A549 (cell line): ENCODE measurements around the gene DACH2. TPM values are rescaled to one million over a fixed set of nuclear protein-coding genes. Genes with fewer than 3 reads are reported as not detected.
A peak's percentile ranks its signal among the peaks of the same experiment; 100 is the strongest.

Experiments used
- ATAC-seq, 2 experiments: fragments of 200-7000 bp in 1 of 2; fragments of >200 bp in 1 of 2; cut with Nextera tagmentation in 1 of 2; cut with Tn5 transposase in 1 of 2; 3 replicates each; pipeline versions ENCODE4 v1.8.0 to v1.9.1; 2018 to 2020; ENCODE audit warnings: mild to moderate bottlenecking in 1 of 2, moderate library complexity in 1 of 2
- CTCF ChIA-PET: fragments of 300-600 bp; sonication (Branson Sonifier 250); formaldehyde crosslinking; extraction: SDS; loops from one replicate; lab custom pipeline; 2021; ENCODE audit warnings: antibody characterized with exemption, inconsistent platforms; lab: Yijun Ruan, JAX
- POLR2A ChIA-PET: fragments of 350-600 bp; formaldehyde crosslinking; extraction: SDS; loops from one replicate; lab custom pipeline; 2021; ENCODE audit warnings: antibody characterized with exemption, inconsistent platforms; lab: Yijun Ruan, JAX
- DNase-seq, 2 experiments: peaks; one replicate each; pipeline versions ENCODE4 v3.0.0 to v3.0.0-alpha.2; 2011 to 2016; ENCODE audit warnings: low read depth in 1 of 2, low spot score in 1 of 2
- FAIRE-seq: peaks from 2 replicates; lab custom pipeline; 2011; peaks lifted over from hg19 to GRCh38; lab: Jason Lieb, UNC
- H3K27ac ChIP-seq, 2 experiments: fragments of >200 bp; sonication (Bioruptor Twin); formaldehyde crosslinking; 3 replicates each; pipeline ENCODE4 v1.5.1; 2016 to 2017
- H3K4me1 ChIP-seq: fragments of >200 bp; sonication (Bioruptor Twin); formaldehyde crosslinking; 3 replicates; pipeline ENCODE4 v1.6.1; 2016
- H3K4me2 ChIP-seq: fragments of >200 bp; sonication (Bioruptor Twin); formaldehyde crosslinking; 3 replicates; pipeline ENCODE4 v1.6.1; 2016
- H3K4me3 ChIP-seq: fragments of >200 bp; sonication (Bioruptor Twin); formaldehyde crosslinking; 3 replicates; pipeline ENCODE4 v1.5.1; 2016
- H3K9me3 ChIP-seq: fragments of >200 bp; sonication (Bioruptor Twin); formaldehyde crosslinking; 3 replicates; pipeline ENCODE4 v1.6.1; 2016
- BCL3 ChIP-seq: fragments of >200 bp; sonication (Bioruptor Twin); formaldehyde crosslinking; IDR thresholded peaks from 3 replicates; pipeline ENCODE4 v1.6.1; 2016
- CBX2 ChIP-seq: fragments of 200-600 bp; sonication (generic); IDR thresholded peaks from 2 replicates; pipeline ENCODE4 v1.6.1; 2016; ENCODE audit warnings: low read depth, mild to moderate bottlenecking, borderline replicate concordance
- CBX8 ChIP-seq: fragments of 200-600 bp; sonication (generic); IDR thresholded peaks from 2 replicates; pipeline ENCODE4 v1.6.1; 2016
- EHF ChIP-seq: fragments of 250-450 bp; sonication (Bioruptor Pico); IDR thresholded peaks from 2 replicates; pipeline ENCODE4 v1.5.0; 2020; ENCODE audit warnings: mild to moderate bottlenecking
- ESRRA ChIP-seq: fragments of 150-350 bp; IDR thresholded peaks from 2 replicates; pipeline ENCODE4 v1.6.1; 2014; ENCODE audit warnings: mild to moderate bottlenecking, low read length, borderline replicate concordance
- HEYL ChIP-seq: fragments of 250-450 bp; sonication (Bioruptor Pico); IDR thresholded peaks from 2 replicates; pipeline ENCODE4 v1.8.0; 2021; ENCODE audit warnings: mild to moderate bottlenecking, moderate library complexity
- HOXB13 ChIP-seq: fragments of 250-450 bp; sonication (Bioruptor Pico); IDR thresholded peaks from 2 replicates; pipeline ENCODE4 v1.5.0; 2020; ENCODE audit warnings: low read depth, mild to moderate bottlenecking, moderate library complexity
- KDM1A ChIP-seq: fragments of 200-600 bp; sonication (generic); IDR thresholded peaks from 2 replicates; pipeline ENCODE4 v1.6.1; 2016; ENCODE audit warnings: low read depth, mild to moderate bottlenecking
- KDM5A ChIP-seq: fragments of 200-600 bp; sonication (generic); IDR thresholded peaks from 2 replicates; pipeline ENCODE4 v1.6.1; 2016; ENCODE audit warnings: antibody characterized with exemption, mild to moderate bottlenecking
- MAFK ChIP-seq: fragments of 450-650 bp; IDR thresholded peaks from 2 replicates; pipeline ENCODE4 v1.6.1; 2014; ENCODE audit not compliant: partially characterized antibody
- MAZ ChIP-seq: fragments of 150-350 bp; IDR thresholded peaks from 2 replicates; pipeline ENCODE4 v1.6.1; 2014; ENCODE audit warnings: antibody characterized with exemption, low read depth, low read length, borderline replicate concordance
- PBX3 ChIP-seq: IDR thresholded peaks from 2 replicates; pipeline ENCODE4 v1.6.1; 2012
- POLR2A ChIP-seq: IDR thresholded peaks from 2 replicates; pipeline ENCODE4 v1.6.1; 2012; ENCODE audit warnings: mild to moderate bottlenecking, low read length
- POLR2AphosphoS2 ChIP-seq: conservative IDR thresholded peaks from 2 replicates; pipeline ENCODE4 v1.6.1; 2012; ENCODE audit warnings: low read length, improper control_type of control experiment, inconsistent platforms
- RAD21 ChIP-seq, 2 experiments: fragments of >200 bp in 1 of 2; sonication (Bioruptor Twin) in 1 of 2; formaldehyde crosslinking in 1 of 2; IDR thresholded peaks in 1 of 2; conservative IDR thresholded peaks in 1 of 2; 2 replicates in 1 of 2; 3 replicates in 1 of 2; pipeline ENCODE4 v1.6.1; 2012 to 2018; ENCODE audit warnings: inconsistent platforms in 1 of 2
- REST ChIP-seq: fragments of 200-600 bp; sonication (generic); IDR thresholded peaks from 2 replicates; pipeline ENCODE4 v1.6.1; 2016; ENCODE audit warnings: antibody characterized with exemption, mild to moderate bottlenecking, moderate library complexity
- RFX5 ChIP-seq: fragments of 450-650 bp; IDR thresholded peaks from 2 replicates; pipeline ENCODE4 v1.7.1; 2014; ENCODE audit warnings: antibody characterized with exemption, mild to moderate bottlenecking, moderate library complexity
- SMC3 ChIP-seq: fragments of >200 bp; sonication (Bioruptor Twin); formaldehyde crosslinking; IDR thresholded peaks from 3 replicates; pipeline ENCODE4 v1.6.1; 2018; ENCODE audit warnings: inconsistent platforms
- USF2 ChIP-seq: fragments of 450-650 bp; IDR thresholded peaks from 2 replicates; pipeline ENCODE4 v1.6.1; 2014; ENCODE audit warnings: antibody characterized with exemption
- ZC3H11A ChIP-seq: fragments of 450-650 bp; IDR thresholded peaks from 2 replicates; pipeline ENCODE4 v1.6.1; 2014; ENCODE audit warnings: antibody characterized with exemption, mild to moderate bottlenecking
- ZFP36 ChIP-seq: fragments of 450-650 bp; IDR thresholded peaks from 2 replicates; pipeline ENCODE4 v1.6.1; 2014; ENCODE audit warnings: borderline replicate concordance; ENCODE audit not compliant: partially characterized antibody
- ZSCAN20 ChIP-seq: fragments of 250-450 bp; sonication (Bioruptor Pico); IDR thresholded peaks from 2 replicates; pipeline ENCODE4 v1.8.0; 2022; ENCODE audit warnings: mild to moderate bottlenecking, moderate library complexity
- WGBS: methylation state at CpG from one replicate; pipeline ENCODE4 v1.1.6; 2017; ENCODE audit errors: missing lambda C conversion rate; 5-methylcytosine and 5-hydroxymethylcytosine counted together
- polyA plus RNA-seq, 4 experiments: library from polyadenylated mRNA; depleted of rRNA in 3 of 4; stranded (reverse); fragments of >200 nt; fragmentation: RNase III in 1 of 4; extraction: RNeasy Plus Mini Kit Qiagen cat#74134 plus additional on column Dnase treatment in 1 of 4; gene quantifications; 2 replicates in 3 of 4; 3 replicates in 1 of 4; pipeline ENCODE4 v1.2.3, GENCODE V29; 2011 to 2017

Gene DACH2
- polyA plus RNA-seq, 2 of the 4 experiments (the other 2 are of a cell fraction), result 0.04 TPM; not detected in 1

GRCh38 chrX:86711531-86712180 lies 563.4 kb downstream of the DACH2 start:
- FAIRE-seq, result peak; percentile 70
- POLR2A ChIA-PET, result no interaction called here
- TF ChIP-seq CBX8 (no peak), ZFP36 (no peak), REST (no peak), POLR2AphosphoS2 (no peak), BCL3 (no peak), KDM1A (no peak), CBX2 (no peak), MAFK (no peak)
- ATAC-seq, result no peak
- no peaks in the 10 kb centered on the region for H3K9me3 ChIP-seq
- CTCF ChIA-PET, result no interaction called here
- H3K4me3 ChIP-seq, result no peak overlapping the region
- 65% methylated on average over 5 of the region's 5 CpGs for WGBS
- no peak for DNase-seq
- no peak overlapping the region for H3K4me2 ChIP-seq
- H3K4me1 ChIP-seq, result no peaks in the 10 kb centered on the region
- no peak overlapping the region for H3K27ac ChIP-seq

GRCh38 chrX:86714441-86714840 lies 566.2 kb downstream of the DACH2 start:
- Histone ChIP-seq H3K9me3 (no peaks in the 10 kb centered on the region), H3K4me1 (no peaks in the 10 kb centered on the region), H3K27ac (no peak overlapping the region), H3K4me2 (no peak overlapping the region), H3K4me3 (no peak overlapping the region)
- DNase-seq, result no peak
- 0% methylated on average over 1 of the region's 1 CpG for WGBS
- CTCF ChIA-PET, result no interaction called here
- ATAC-seq, result no peak
- FAIRE-seq, result no peak
- POLR2A ChIA-PET, result no interaction called here
- TF ChIP-seq RAD21 (conservative IDR thresholded peaks at IDR 0.05 in 1 of 2, IDR thresholded peaks at IDR 0.05 in 1 of 2) (no peak), RFX5 (no peak), REST (no peak), KDM1A (no peak), POLR2AphosphoS2 (no peak), CBX8 (no peak), ZSCAN20 (CRISPR knock-in tag) (no peak), HOXB13 (CRISPR knock-in tag) (no peak), KDM5A (no peak), HEYL (CRISPR knock-in tag) (no peak), SMC3 (no peak), USF2 (no peak), MAZ (no peak), PBX3 (no peak), ZC3H11A (no peak), POLR2A (no peak), EHF (CRISPR knock-in tag) (no peak), ESRRA (no peak)
